ENCODE data around the gene SERTAD3. TPM values are rescaled to one million over a fixed set of nuclear protein-coding genes. Genes with fewer than 3 reads are reported as not detected.
"Not testable (repeated sequence)": the region's sequence is repeated elsewhere in the genome, so short reads cannot be mapped to it uniquely, and the experiment has no call there.

Gene SERTAD3
- 22.7 TPM for total RNA-seq
- long read RNA-seq, transcript SERTAD3-201 (2 exons, 1,734 nt): major isoform, 35 of 36 reads
- long read RNA-seq, partial matches to known transcripts: 0 of 36 reads
- long read RNA-seq, other reads (novel, unspliced or antisense): 0 of 36 reads

- intact Hi-C loops (cut with DNase I): loop anchor here (10.0 kb wide), 1 partner anchor 99 kb away; the partner anchor contains the start of genes C19orf47 and PLD3
- ATAC-seq (ENCODE audit: poor library complexity) (peak; percentile 89), DNase-seq (peak; percentile 99)
Measured at GRCh38 chr19:40444000-40444824, at the start of gene SERTAD3. TSS of gene SERTAD3 (minus strand) at chr19:40444335. CDS start at chr19:40442080, 2,255 bp downstream.

- no peak for ATAC-seq (ENCODE audit: poor library complexity)
- intact Hi-C loops (cut with DNase I): no loop called here
- DNase-seq: no peak
Measured at GRCh38 chr19:40493778-40494177, 49.6 kb upstream of the SERTAD3 start.

GRCh38 chr19:40492274-40492673 lies 48.1 kb upstream of the SERTAD3 start:
- intact Hi-C loops (cut with DNase I): no loop called here
- ATAC-seq (ENCODE audit: poor library complexity) (no peak), DNase-seq (no peak)

GRCh38 chr19:40489882-40490230 lies 45.7 kb upstream of the SERTAD3 start:
- DNase-seq: no peak
- intact Hi-C loops (cut with DNase I): no loop called here

GRCh38 chr19:40486017-40486416 lies 41.9 kb upstream of the SERTAD3 start:
- intact Hi-C loops (cut with DNase I): no loop called here
- ATAC-seq (ENCODE audit: poor library complexity): no peak
- no peak for DNase-seq

More at GRCh38 chr19:40489882-40490230, 45.7 kb upstream of the SERTAD3 start:
- ATAC-seq (ENCODE audit: poor library complexity): no peak

- ATAC-seq (ENCODE audit: poor library complexity); intact Hi-C loops (cut with DNase I); DNase-seq: not testable (repeated sequence)
Measured at GRCh38 chr19:40475878-40476644, 31.9 kb upstream of the SERTAD3 start.

GRCh38 chr19:40474737-40475136 lies 30.6 kb upstream of the SERTAD3 start:
- DNase-seq (no peak), ATAC-seq (ENCODE audit: poor library complexity) (no peak)
- intact Hi-C loops (cut with DNase I): no loop called here

GRCh38 chr19:40472516-40472915 lies 28.4 kb upstream of the SERTAD3 start:
- intact Hi-C loops (cut with DNase I): no loop called here
- ATAC-seq (ENCODE audit: poor library complexity) (no peak), DNase-seq (peak; percentile 14)

- DNase-seq (peak; percentile 35), ATAC-seq (ENCODE audit: poor library complexity) (no peak)
- intact Hi-C loops (cut with DNase I): no loop called here
Measured at GRCh38 chr19:40471111-40471510, 27.0 kb upstream of the SERTAD3 start.

- ATAC-seq (ENCODE audit: poor library complexity): no peak
- intact Hi-C loops (cut with DNase I): no loop called here
- DNase-seq: no peak
Measured at GRCh38 chr19:40469011-40469410, 24.9 kb upstream of the SERTAD3 start.

- ATAC-seq (ENCODE audit: poor library complexity): peak; percentile 2
- DNase-seq: no peak
- intact Hi-C loops (cut with DNase I): no loop called here
Measured at GRCh38 chr19:40466985-40467734, 23.0 kb upstream of the SERTAD3 start, which contains the start of gene SPTBN4. TSS of gene SPTBN4 (plus strand) at chr19:40467001. CDS start at chr19:40472622, 5,621 bp downstream.

- ATAC-seq (ENCODE audit: poor library complexity) (peak; percentile 3), DNase-seq (peak; percentile 60)
- intact Hi-C loops (cut with DNase I): no loop called here
Measured at GRCh38 chr19:40466219-40466984, 22.3 kb upstream of the SERTAD3 start.

GRCh38 chr19:40465557-40466218 lies 21.6 kb upstream of the SERTAD3 start, which contains the start of gene BLVRB:
TSS of gene BLVRB (minus strand) at chr19:40465745. CDS start at chr19:40465688, 57 bp downstream.
- intact Hi-C loops (cut with DNase I): no loop called here
- peak; percentile 100 for DNase-seq
- ATAC-seq (ENCODE audit: poor library complexity): peak; percentile 94

- intact Hi-C loops (cut with DNase I): no loop called here
- ATAC-seq (ENCODE audit: poor library complexity) (peak; percentile 32), DNase-seq (no peak)
Measured at GRCh38 chr19:40465025-40465556, 21.0 kb upstream of the SERTAD3 start.

- peak; percentile 89 for DNase-seq
- intact Hi-C loops (cut with DNase I): no loop called here
- ATAC-seq (ENCODE audit: poor library complexity): peak; percentile 21
Measured at GRCh38 chr19:40464059-40465024, 20.2 kb upstream of the SERTAD3 start.

GRCh38 chr19:40463587-40464037 lies 19.5 kb upstream of the SERTAD3 start:
- ATAC-seq (ENCODE audit: poor library complexity); intact Hi-C loops (cut with DNase I); DNase-seq: not testable (repeated sequence)

All from Right ventricle myocardium superior (tissue), 1 donor.